ENCODE measurements around the gene EHD4.

The EHD4 gene

DNA sequence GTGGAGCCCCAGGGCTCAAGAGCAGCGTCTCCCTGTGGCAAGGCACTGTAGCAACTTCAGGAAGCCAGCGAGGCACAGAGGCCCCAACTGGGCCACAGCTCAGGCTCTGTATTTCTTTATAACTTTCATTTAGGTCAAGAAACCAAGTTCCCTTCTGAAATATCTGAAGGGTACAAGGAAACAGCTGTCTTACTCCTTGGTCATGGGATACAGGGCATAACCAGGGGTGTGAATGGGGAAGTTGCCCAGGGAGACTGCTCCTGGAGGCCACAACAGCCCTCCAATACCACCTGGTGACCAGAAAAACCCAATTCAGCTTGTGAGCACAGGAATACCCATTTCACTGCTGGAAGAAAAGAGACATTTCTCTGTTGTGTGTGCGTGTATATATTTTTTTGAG, 65.2 kb downstream of the EHD4 start:
- H3K36me3 ChIP-seq (ENCODE audit: control insufficient read depth, insufficient read depth, low read length) = peaks cover 12% of the 10 kb centered on the region
- H3K27ac ChIP-seq (ENCODE audit: low read depth, low read length) = no peak overlapping the region
- no peak overlapping the region for H3K9ac ChIP-seq (ENCODE audit: low read length)
- H3K27me3 ChIP-seq (ENCODE audit: control insufficient read depth, insufficient read depth, low read length) = no peaks in the 10 kb centered on the region
- no peaks in the 10 kb centered on the region for H3K4me1 ChIP-seq (ENCODE audit: control insufficient read depth, insufficient read depth, low read length)
- H3K4me3 ChIP-seq (ENCODE audit: low read length) = no peak overlapping the region

DNA sequence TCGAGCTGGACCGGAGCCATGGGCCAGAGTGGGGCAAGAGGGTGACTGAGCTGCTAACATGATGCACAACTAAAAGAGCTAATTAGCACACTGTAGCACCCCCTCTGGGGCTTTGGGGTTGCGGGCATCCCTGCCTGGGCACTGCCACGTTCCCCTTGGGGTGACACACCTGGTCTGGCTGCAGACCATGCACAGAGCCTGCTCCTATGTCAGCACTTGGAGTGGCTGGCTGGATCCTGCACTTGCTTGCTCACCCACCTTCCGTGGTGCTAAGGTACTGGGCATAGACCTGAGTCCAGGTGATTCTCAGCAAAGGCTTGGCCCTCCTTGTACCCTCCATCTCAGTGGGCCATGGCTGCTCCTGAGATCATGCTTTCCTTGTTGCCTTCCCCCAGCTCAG, 65.7 kb downstream of the EHD4 start:
- H3K4me3 ChIP-seq (ENCODE audit: low read length) = no peak overlapping the region
- no peaks in the 10 kb centered on the region for H3K4me1 ChIP-seq (ENCODE audit: control insufficient read depth, insufficient read depth, low read length)
- H3K9ac ChIP-seq (ENCODE audit: low read length) = no peak overlapping the region
- H3K27me3 ChIP-seq (ENCODE audit: control insufficient read depth, insufficient read depth, low read length) = no peaks in the 10 kb centered on the region
- peaks cover 12% of the 10 kb centered on the region for H3K36me3 ChIP-seq (ENCODE audit: control insufficient read depth, insufficient read depth, low read length)
- H3K27ac ChIP-seq (ENCODE audit: low read depth, low read length) = no peak overlapping the region

DNA sequence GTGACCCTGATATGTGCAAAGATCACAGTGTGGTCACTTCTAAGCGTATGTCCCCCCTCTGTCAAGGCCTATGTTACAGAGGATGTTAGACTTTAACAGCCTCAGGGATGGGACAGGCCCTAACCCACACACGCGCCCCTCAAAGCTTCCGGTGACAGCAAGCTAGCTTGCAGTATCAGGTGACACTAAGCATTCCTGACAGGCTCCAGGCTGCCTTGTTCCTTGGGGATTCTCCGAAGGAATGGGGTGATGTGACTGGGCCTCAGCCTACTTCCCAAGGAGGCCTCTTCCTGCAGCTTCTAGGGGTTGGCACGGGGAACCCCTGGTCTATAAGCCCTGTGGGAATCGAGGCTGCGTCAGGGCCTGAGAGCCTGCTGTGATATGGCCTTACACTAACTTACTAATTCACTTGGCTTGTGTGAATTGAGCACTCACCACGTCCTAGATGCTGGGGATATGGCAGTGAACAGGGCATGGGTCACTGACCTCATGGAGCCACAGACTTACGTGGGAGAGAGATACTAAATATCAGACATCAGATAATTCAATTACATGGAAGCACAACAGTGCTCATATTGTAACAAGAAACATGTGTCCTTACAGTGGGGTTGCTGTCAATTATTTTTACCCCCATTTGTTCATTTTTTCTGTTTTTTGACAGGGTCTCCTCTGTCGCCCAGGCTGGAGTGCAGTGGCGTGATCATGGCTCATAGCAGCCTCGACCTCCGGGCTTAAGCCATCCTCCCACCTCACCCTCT, 67.1 kb downstream of the EHD4 start:
- Histone ChIP-seq H3K4me3 (ENCODE audit: low read length) (no peak overlapping the region), H3K27me3 (ENCODE audit: control insufficient read depth, insufficient read depth, low read length) (no peaks in the 10 kb centered on the region), H3K27ac (ENCODE audit: low read depth, low read length) (no peak overlapping the region), H3K36me3 (ENCODE audit: control insufficient read depth, insufficient read depth, low read length) (peaks cover 12% of the 10 kb centered on the region), H3K9ac (ENCODE audit: low read length) (no peak overlapping the region), H3K4me1 (ENCODE audit: control insufficient read depth, insufficient read depth, low read length) (no peaks in the 10 kb centered on the region)

DNA sequence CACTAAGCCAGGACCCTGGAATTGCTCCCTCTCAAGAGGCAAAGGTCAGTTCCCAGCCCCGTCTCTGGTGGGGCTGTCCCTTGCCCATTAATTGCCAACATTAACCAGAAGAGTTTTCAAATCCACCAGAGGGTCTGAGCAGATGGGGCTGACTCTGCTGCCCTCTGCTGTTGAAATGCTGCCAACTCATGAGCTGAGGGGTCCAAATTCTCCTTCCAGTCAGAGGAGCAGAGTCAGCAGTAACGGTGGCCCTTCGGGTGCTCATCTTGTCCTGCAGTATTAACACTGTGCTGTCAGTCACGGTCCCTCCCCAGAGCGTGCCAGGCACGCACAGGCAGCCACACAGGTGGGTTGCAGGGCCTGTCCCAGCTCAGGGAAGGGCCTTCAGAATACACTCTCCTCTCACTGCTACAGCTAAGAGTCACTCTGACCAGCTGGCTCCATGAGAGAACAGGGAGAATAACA, 67.8 kb downstream of the EHD4 start:
- H3K27me3 ChIP-seq (ENCODE audit: control insufficient read depth, insufficient read depth, low read length) = no peaks in the 10 kb centered on the region
- no peak overlapping the region for H3K27ac ChIP-seq (ENCODE audit: low read depth, low read length)
- peaks cover 12% of the 10 kb centered on the region for H3K36me3 ChIP-seq (ENCODE audit: control insufficient read depth, insufficient read depth, low read length)
- no peak overlapping the region for H3K4me3 ChIP-seq (ENCODE audit: low read length)
- H3K4me1 ChIP-seq (ENCODE audit: control insufficient read depth, insufficient read depth, low read length) = no peaks in the 10 kb centered on the region
- no peak overlapping the region for H3K9ac ChIP-seq (ENCODE audit: low read length)

DNA sequence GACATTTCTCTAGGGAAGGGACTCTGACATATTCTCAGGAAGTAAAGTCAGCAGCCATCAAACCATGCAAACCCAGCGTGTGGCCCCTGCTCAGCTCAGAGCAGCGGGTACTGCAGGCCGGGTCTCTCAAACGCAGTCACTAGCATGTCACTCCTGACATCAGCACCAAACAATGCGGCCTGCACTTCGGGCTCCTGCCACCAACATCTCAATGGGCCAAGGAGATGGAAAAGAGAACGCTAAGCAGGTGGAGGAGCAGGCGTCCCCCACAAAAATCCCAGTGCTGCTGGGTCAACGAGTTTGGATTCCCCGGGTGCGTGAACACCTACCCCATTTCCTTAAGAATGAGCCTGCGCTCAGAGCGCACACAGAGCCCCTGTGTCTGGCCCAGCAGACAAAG, 68.6 kb downstream of the EHD4 start:
- no peaks in the 10 kb centered on the region for H3K27me3 ChIP-seq (ENCODE audit: control insufficient read depth, insufficient read depth, low read length)
- peaks cover 11% of the 10 kb centered on the region for H3K36me3 ChIP-seq (ENCODE audit: control insufficient read depth, insufficient read depth, low read length)
- no peak overlapping the region for H3K9ac ChIP-seq (ENCODE audit: low read length)
- no peak overlapping the region for H3K27ac ChIP-seq (ENCODE audit: low read depth, low read length)
- no peak overlapping the region for H3K4me3 ChIP-seq (ENCODE audit: low read length)
- H3K4me1 ChIP-seq (ENCODE audit: control insufficient read depth, insufficient read depth, low read length) = no peaks in the 10 kb centered on the region

DNA sequence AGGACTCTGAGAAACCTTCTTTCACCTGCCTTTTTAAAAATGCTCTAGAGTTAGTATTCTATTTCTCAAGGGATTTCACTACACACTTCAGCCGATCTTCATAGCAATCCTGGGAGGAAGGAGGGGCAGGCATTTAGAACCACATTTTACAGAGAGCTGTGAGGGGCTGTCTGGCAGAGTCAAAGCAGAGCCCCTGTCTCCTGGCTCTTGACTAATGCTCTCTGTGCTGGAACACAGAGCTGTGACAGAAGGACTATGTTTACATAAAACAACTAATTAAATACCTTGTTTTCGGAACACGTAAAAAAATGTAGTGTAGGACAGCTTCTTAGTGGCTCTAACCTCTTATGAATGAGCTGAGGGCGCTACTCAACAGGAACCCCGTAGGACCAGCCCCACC, 70.9 kb downstream of the EHD4 start:
- H3K4me3 ChIP-seq (ENCODE audit: low read length) = no peak overlapping the region
- no peak overlapping the region for H3K9ac ChIP-seq (ENCODE audit: low read length)
- H3K27ac ChIP-seq (ENCODE audit: low read depth, low read length) = no peak overlapping the region
- no peaks in the 10 kb centered on the region for H3K4me1 ChIP-seq (ENCODE audit: control insufficient read depth, insufficient read depth, low read length)
- peaks cover 2% of the 10 kb centered on the region for H3K36me3 ChIP-seq (ENCODE audit: control insufficient read depth, insufficient read depth, low read length)
- H3K27me3 ChIP-seq (ENCODE audit: control insufficient read depth, insufficient read depth, low read length) = no peaks in the 10 kb centered on the region

DNA sequence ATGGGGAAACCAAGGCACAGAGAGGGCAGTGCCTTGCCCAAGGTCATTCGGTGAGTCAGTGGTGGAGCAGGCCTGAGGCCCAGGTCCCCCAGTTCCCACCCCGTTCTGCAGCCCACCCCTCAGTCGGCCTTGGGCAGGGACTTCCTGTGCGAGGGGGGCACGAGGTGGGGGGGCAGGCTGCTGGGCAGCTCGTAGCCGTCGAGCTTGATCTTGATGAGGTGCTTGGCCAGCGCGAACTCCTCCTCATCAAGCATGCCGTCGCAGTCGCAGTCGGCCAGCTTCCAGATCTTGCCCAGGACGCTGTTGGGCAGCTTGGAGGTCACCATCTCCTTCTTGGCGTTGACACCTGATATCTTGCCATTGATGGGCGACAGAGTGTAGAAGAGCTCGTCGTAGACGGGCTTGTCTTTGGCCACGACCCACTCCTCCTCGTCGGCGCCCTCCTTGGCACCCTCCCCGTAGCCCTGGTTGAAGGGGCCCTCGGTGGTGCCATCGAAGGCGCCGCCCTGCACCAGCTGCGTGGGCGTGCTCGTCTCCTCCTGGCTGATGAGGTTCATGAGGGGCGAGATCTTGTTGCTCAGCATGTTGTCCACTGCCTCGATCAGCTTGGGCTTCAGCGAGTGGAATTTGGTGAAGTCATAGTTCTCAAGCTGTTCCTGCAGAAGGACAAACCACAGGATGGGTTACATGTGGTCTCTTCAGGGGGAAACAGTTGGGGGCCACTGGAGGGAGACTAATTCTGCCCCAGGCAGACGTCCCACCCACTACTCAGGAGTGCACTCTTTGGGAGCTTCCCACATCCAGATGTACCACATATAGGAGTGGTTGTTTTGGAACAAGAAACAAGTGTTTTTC, 71.6 kb downstream of the EHD4 start:
- Histone ChIP-seq H3K9ac (ENCODE audit: low read length) (no peak overlapping the region), H3K27ac (ENCODE audit: low read depth, low read length) (no peak overlapping the region), H3K27me3 (ENCODE audit: control insufficient read depth, insufficient read depth, low read length) (no peaks in the 10 kb centered on the region), H3K36me3 (ENCODE audit: control insufficient read depth, insufficient read depth, low read length) (no peaks in the 10 kb centered on the region), H3K4me3 (ENCODE audit: low read length) (no peak overlapping the region), H3K4me1 (ENCODE audit: control insufficient read depth, insufficient read depth, low read length) (no peaks in the 10 kb centered on the region)

DNA sequence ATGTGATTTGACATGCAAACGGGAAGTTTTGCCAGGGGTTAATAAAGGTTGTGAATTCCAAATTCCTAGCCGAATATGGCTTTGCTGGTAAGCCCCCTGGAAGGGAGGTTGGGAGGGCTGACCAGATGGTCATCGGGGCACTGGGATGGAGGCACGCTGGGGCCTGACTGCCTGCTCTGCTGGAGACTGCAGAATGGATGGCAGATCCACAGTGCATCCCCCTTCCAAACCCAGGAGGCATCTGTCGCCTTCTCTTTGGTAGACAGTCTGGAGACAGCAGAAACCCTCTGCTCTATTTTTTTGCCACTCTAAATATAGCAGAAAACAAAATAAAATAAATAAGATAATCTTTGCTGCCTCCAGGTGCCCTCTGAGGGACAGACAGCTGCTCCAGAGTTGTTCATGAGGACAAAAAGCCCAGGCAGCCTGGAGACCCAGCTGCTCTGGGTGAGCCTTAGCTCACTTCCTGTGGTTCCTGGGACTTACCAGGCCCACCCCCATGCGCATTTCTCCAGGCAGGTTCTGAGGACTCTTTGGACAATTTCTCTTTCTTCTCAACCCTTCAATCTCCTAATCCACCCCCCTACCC, 72.4 kb downstream of the EHD4 start:
- no peaks in the 10 kb centered on the region for H3K36me3 ChIP-seq (ENCODE audit: control insufficient read depth, insufficient read depth, low read length)

DNA sequence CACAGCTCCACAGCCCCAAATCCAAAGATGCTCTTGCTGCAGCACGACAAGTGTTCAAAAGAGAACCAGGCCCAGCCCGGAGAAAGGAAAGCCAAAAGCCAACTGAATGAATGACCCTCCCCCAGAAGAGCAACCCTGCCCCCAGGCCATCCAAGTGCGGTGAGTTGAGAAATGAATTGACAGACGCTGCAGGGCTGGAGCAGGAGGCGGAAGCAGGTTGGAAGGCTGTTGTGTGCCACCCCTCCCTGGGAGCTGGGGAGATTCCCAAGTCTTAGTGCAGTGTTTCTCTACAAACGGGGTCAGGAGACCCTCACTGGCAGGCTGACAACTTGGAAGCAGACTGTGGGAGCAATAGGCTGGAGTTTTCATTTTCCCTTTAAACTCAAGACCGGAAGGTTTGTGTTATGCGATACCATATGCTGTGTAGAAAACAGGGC, 75.0 kb downstream of the EHD4 start:
- Histone ChIP-seq H3K36me3 (ENCODE audit: control insufficient read depth, insufficient read depth, low read length) (no peaks in the 10 kb centered on the region), H3K27me3 (ENCODE audit: control insufficient read depth, insufficient read depth, low read length) (no peaks in the 10 kb centered on the region), H3K4me1 (ENCODE audit: control insufficient read depth, insufficient read depth, low read length) (peaks cover 17% of the 10 kb centered on the region), H3K4me3 (ENCODE audit: low read length) (no peak overlapping the region), H3K9ac (ENCODE audit: low read length) (no peak overlapping the region), H3K27ac (ENCODE audit: low read depth, low read length) (no peak overlapping the region)

More for the DNA sequence above, 72.4 kb downstream of the EHD4 start:
- H3K9ac ChIP-seq (ENCODE audit: low read length) = no peak overlapping the region
- no peak overlapping the region for H3K4me3 ChIP-seq (ENCODE audit: low read length)
- no peaks in the 10 kb centered on the region for H3K27me3 ChIP-seq (ENCODE audit: control insufficient read depth, insufficient read depth, low read length)
- H3K27ac ChIP-seq (ENCODE audit: low read depth, low read length) = no peak overlapping the region
- H3K4me1 ChIP-seq (ENCODE audit: control insufficient read depth, insufficient read depth, low read length) = peaks cover 2% of the 10 kb centered on the region

DNA sequence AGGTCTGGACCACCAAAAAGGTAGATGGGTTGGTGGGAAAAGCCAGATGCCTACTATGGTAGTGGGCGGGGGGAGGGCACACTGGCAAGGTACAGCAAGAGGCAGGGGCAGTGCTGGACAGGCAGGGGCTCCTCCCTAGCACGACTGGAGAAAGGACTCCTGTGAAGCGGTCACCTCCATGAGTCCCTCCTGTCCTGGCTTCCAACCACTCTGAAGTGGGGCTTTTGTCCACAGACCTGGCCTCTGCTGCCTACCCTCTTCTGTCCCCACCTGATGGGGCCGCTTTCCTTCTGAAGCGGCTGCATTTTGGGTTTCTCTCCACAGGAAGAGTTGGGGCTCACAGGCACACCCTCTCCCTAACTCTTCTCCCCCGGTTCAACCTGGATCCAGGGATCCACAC, 75.8 kb downstream of the EHD4 start:
- Histone ChIP-seq H3K27ac (ENCODE audit: low read depth, low read length) (no peak overlapping the region), H3K4me3 (ENCODE audit: low read length) (no peak overlapping the region), H3K27me3 (ENCODE audit: control insufficient read depth, insufficient read depth, low read length) (no peaks in the 10 kb centered on the region), H3K36me3 (ENCODE audit: control insufficient read depth, insufficient read depth, low read length) (no peaks in the 10 kb centered on the region), H3K4me1 (ENCODE audit: control insufficient read depth, insufficient read depth, low read length) (peaks cover 20% of the 10 kb centered on the region), H3K9ac (ENCODE audit: low read length) (no peak overlapping the region)

DNA sequence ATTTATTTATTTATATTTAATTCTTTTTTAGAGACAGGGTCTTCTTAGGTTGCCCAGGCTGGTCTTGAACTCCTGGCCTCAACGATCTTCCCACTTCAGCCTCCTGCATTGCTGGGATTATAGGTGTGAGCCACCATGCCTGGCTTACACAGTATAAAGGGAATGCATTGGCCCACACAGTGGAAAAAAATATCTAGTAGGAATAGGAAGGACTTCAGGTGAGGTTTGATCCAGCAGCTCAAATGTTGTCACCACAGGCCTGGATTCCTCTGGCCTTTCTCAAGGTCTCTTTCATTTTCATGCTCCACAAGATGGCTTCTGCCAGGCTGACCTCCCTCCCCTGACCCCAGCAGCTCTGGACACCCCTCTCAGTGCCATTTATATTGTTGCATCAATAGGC, 76.4 kb downstream of the EHD4 start:
- H3K27ac ChIP-seq (ENCODE audit: low read depth, low read length) = no peak overlapping the region
- H3K4me1 ChIP-seq (ENCODE audit: control insufficient read depth, insufficient read depth, low read length) = peaks cover 20% of the 10 kb centered on the region
- H3K36me3 ChIP-seq (ENCODE audit: control insufficient read depth, insufficient read depth, low read length) = no peaks in the 10 kb centered on the region

DNA sequence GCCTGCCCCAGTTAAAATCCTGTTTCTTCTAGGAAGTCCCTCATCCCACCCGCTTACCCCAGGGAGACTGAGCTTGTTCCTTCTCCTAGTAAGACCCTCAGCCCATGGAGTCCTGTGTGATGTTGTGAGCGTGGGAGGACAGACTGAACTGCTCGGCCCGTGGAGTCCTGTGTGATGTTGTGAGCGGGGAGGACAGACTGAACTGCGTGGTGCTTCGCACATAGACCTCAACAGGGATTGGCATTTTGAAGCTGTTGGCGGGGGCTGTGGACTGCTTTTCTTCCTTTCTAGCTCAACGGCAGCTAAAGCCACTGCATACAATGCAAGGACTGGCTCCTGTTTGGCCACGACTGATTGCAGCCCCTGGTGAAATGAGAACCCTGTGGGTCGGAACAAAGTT, 76.9 kb downstream of the EHD4 start:
- Histone ChIP-seq H3K4me3 (ENCODE audit: low read length) (no peak overlapping the region), H3K4me1 (ENCODE audit: control insufficient read depth, insufficient read depth, low read length) (peaks cover 20% of the 10 kb centered on the region), H3K9ac (ENCODE audit: low read length) (no peak overlapping the region), H3K36me3 (ENCODE audit: control insufficient read depth, insufficient read depth, low read length) (no peaks in the 10 kb centered on the region), H3K27ac (ENCODE audit: low read depth, low read length) (no peak overlapping the region), H3K27me3 (ENCODE audit: control insufficient read depth, insufficient read depth, low read length) (no peaks in the 10 kb centered on the region)

More for the DNA sequence above, 76.4 kb downstream of the EHD4 start:
- no peaks in the 10 kb centered on the region for H3K27me3 ChIP-seq (ENCODE audit: control insufficient read depth, insufficient read depth, low read length)
- no peak overlapping the region for H3K9ac ChIP-seq (ENCODE audit: low read length)
- H3K4me3 ChIP-seq (ENCODE audit: low read length) = no peak overlapping the region

Data from rectal smooth muscle tissue (tissue), 1 donor.